GM19463 (cell line): ENCODE results near the gene SLC46A2.

Experiments
- ATAC-seq: cut with Tn5 transposase; IDR thresholded peaks from one replicate; pipeline ENCODE4 v1.9.1; 2021; ENCODE audit warnings: mild to moderate bottlenecking, moderate library complexity; ENCODE audit not compliant: unreplicated experiment

Gene SLC46A2

GRCh38 chr9:112833081-112833480 is 57.6 kb downstream of the SLC46A2 start:
- no peak for ATAC-seq

GRCh38 chr9:112831969-112832368 is 58.7 kb downstream of the SLC46A2 start:
- no peak for ATAC-seq

- ATAC-seq = no peak
These were observed 59.3 kb downstream of the SLC46A2 start for GRCh38 chr9:112831281-112831851.
